ENCODE data around the gene CST7.
"Not testable (repeated sequence)": the region's sequence is repeated elsewhere in the genome, so short reads cannot be mapped to it uniquely, and the experiment has no call there.

The CST7 gene

GRCh38 chr20:24918579-24919566 is 30.2 kb upstream of the CST7 start:
- no peak overlapping the region for H3K27ac ChIP-seq
- H3K9me3 ChIP-seq (ENCODE audit: severe bottlenecking), result no peaks in the 10 kb centered on the region
- H3K27me3 ChIP-seq (ENCODE audit: insufficient read depth, low read depth, severe bottlenecking), result no peaks in the 10 kb centered on the region
- no peak for DNase-seq
- no peak overlapping the region for H3K4me3 ChIP-seq (ENCODE audit: low read depth, low read length)
- TF ChIP-seq, protein P1, sequence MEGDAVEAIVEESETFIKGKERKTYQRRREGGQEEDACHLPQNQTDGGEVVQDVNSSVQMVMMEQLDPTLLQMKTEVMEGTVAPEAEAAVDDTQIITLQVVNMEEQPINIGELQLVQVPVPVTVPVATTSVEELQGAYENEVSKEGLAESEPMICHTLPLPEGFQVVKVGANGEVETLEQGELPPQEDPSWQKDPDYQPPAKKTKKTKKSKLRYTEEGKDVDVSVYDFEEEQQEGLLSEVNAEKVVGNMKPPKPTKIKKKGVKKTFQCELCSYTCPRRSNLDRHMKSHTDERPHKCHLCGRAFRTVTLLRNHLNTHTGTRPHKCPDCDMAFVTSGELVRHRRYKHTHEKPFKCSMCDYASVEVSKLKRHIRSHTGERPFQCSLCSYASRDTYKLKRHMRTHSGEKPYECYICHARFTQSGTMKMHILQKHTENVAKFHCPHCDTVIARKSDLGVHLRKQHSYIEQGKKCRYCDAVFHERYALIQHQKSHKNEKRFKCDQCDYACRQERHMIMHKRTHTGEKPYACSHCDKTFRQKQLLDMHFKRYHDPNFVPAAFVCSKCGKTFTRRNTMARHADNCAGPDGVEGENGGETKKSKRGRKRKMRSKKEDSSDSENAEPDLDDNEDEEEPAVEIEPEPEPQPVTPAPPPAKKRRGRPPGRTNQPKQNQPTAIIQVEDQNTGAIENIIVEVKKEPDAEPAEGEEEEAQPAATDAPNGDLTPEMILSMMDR (IDR thresholded peaks at IDR 0.05; ENCODE audit: low read depth, low read length), result no peak
- no peaks in the 10 kb centered on the region for H3K36me3 ChIP-seq

- not testable (repeated sequence) for H3K27ac ChIP-seq; H3K27me3 ChIP-seq (ENCODE audit: insufficient read depth, low read depth, severe bottlenecking); H3K4me3 ChIP-seq (ENCODE audit: low read depth, low read length); H3K9me3 ChIP-seq (ENCODE audit: severe bottlenecking); DNase-seq; H3K36me3 ChIP-seq
Measured at GRCh38 chr20:24919665-24920064, 29.4 kb upstream of the CST7 start.

DNA sequence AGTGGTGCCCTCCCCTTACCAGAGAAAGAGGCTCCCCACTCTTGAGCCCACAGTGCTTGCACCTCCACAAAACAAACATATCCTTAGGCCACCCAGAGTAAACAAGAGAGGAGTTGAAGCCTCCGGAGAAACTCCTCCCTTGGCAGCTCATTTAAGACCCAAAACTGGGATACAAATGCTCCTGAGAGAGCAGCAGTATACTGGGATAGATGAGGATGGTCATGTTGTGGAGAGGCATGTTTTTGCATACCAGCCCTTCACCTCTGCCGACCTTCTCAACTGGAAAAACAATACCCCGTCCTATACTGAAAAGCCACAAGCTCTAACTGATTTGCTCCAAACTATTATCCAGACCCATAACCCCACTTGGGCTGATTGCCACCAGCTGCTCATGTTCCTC is 28.4 kb upstream of the CST7 start:
- not testable (repeated sequence) for H3K27me3 ChIP-seq (ENCODE audit: insufficient read depth, low read depth, severe bottlenecking); H3K36me3 ChIP-seq; H3K9me3 ChIP-seq (ENCODE audit: severe bottlenecking); H3K27ac ChIP-seq; H3K4me3 ChIP-seq (ENCODE audit: low read depth, low read length); DNase-seq

DNA sequence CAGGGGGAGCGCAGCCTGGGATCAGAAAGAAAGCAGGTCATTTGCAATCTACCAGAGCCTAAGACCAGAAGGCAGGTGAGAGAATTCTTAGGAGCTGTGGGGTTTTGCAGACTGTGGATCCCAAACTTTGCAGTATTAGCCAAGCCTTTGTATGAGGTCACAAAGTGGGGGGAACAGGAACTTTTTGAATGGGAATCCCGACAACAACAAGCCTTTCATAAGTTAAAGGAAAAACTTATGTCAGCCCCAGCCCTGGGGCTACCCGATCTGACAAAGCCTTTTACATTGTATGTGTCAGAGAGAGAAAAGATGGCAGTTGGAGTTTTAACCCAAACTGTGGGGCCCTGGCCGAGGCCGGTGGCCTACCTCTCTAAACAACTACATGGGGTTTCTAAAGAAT is 19.8 kb upstream of the CST7 start:
- H3K27me3 ChIP-seq (ENCODE audit: insufficient read depth, low read depth, severe bottlenecking); H3K9me3 ChIP-seq (ENCODE audit: severe bottlenecking); H3K27ac ChIP-seq; H3K4me3 ChIP-seq (ENCODE audit: low read depth, low read length); DNase-seq; H3K36me3 ChIP-seq: not testable (repeated sequence)

GRCh38 chr20:24929867-24930723 is 19.0 kb upstream of the CST7 start:
- not testable (repeated sequence) for H3K27me3 ChIP-seq (ENCODE audit: insufficient read depth, low read depth, severe bottlenecking); H3K4me3 ChIP-seq (ENCODE audit: low read depth, low read length); H3K9me3 ChIP-seq (ENCODE audit: severe bottlenecking); H3K27ac ChIP-seq; DNase-seq; H3K36me3 ChIP-seq
- TF ChIP-seq, protein P1 (IDR thresholded peaks at IDR 0.05; ENCODE audit: low read depth, low read length), result peak; percentile 14; the same call in 1 of the 2 replicates

DNA sequence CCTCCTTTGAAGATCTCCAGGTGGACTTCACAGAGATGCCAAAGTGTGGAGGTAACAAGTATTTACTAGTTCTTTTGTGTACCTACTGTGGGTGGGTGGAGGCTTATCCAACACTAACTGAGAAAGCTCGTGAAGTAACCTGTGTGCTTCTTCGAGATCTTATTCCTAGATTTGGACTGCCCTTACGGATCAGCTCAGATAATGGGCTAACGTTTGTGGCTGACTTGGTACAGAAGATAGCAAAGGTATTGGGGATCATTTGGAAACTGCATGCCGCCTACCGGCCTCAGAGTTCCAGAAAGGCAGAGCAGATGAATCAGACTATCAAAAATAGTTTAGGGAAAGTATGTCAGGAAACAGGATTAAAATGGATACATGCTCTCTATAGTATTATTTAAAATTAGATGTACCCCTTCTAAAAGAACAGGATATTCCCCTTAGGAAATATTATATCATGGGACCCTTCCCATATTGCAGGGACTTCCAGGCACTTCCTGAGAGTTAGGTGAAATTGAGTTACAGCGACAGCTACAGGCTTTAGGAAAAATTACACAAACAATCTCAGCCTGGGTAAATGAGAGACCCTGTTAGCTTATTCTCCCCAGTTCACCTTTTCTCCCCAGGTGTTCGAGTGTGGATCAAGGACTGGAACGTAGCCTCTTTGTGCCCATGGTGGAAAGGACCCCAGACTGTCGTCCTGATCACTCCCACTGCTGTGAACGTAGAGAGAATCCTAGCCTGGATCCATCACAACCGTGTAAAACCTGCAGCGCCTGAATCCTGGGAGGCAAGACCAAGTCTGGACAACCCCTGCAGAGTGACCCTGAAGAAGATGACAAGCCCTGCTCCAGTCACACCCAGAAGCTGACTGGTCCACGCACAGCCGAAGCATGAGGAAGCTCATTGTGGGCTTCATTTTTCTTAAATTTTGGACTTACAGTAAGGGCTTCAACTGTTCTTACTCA is 18.1 kb upstream of the CST7 start:
- not testable (repeated sequence) for H3K27me3 ChIP-seq (ENCODE audit: insufficient read depth, low read depth, severe bottlenecking); H3K4me3 ChIP-seq (ENCODE audit: low read depth, low read length); H3K36me3 ChIP-seq; DNase-seq; H3K27ac ChIP-seq; H3K9me3 ChIP-seq (ENCODE audit: severe bottlenecking)
- TF ChIP-seq, protein P1 (IDR thresholded peaks at IDR 0.05; ENCODE audit: low read depth, low read length), result peak; percentile 56

DNA sequence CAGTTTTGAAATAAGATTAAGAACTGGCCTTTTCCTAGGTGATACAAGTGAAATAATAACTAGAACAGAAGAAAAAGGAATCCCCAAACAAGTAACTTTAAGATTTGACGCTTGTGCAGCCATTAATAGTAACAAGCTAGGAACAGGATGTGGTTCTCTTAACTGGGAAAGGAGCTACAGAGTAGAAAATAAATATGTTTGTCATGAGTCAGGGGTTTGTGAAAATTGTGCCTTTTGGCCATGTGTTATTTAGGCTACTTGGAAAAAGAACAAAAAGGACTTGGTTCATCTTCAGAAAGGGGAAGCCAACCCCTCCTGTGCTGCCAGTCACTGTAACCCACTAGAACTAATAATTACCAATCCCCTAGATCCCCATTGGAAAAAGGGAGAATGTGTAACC is 17.2 kb upstream of the CST7 start:
- H3K4me3 ChIP-seq (ENCODE audit: low read depth, low read length); H3K27ac ChIP-seq; H3K27me3 ChIP-seq (ENCODE audit: insufficient read depth, low read depth, severe bottlenecking); H3K36me3 ChIP-seq; DNase-seq; H3K9me3 ChIP-seq (ENCODE audit: severe bottlenecking): not testable (repeated sequence)

All from WERI-Rb-1 (cell line).